ENCODE data around the gene CPEB4. TPM values are rescaled to one million over a fixed set of nuclear protein-coding genes. Genes with fewer than 3 reads are reported as not detected.

CPEB4 gene
- total RNA-seq, 1 donor from 2014 or later = 31.9 TPM

GRCh38 chr5:173950829-173951228 lies 62.7 kb downstream of the CPEB4 start:
- H3K36me3 ChIP-seq = peaks cover 0 to 65% of the 10 kb centered on the region in 2 donors
- no peak overlapping the region for H3K27ac ChIP-seq
- DNase-seq (ENCODE audit: extremely low spot score in 2 of 2) = no peak
- H3K4me3 ChIP-seq = no peak overlapping the region
- H3K9me3 ChIP-seq = no peaks in the 10 kb centered on the region
- peaks cover 5% of the 10 kb centered on the region for H3K4me1 ChIP-seq
- TF ChIP-seq POLR2AphosphoS5 (IDR thresholded peaks at IDR 0.05; ENCODE audit: insufficient read depth in 1 of 2, low read depth in 1 of 2) (no peak), POLR2A (IDR thresholded peaks at IDR 0.05) (no peak)
- TF ChIP-seq, protein P1, sequence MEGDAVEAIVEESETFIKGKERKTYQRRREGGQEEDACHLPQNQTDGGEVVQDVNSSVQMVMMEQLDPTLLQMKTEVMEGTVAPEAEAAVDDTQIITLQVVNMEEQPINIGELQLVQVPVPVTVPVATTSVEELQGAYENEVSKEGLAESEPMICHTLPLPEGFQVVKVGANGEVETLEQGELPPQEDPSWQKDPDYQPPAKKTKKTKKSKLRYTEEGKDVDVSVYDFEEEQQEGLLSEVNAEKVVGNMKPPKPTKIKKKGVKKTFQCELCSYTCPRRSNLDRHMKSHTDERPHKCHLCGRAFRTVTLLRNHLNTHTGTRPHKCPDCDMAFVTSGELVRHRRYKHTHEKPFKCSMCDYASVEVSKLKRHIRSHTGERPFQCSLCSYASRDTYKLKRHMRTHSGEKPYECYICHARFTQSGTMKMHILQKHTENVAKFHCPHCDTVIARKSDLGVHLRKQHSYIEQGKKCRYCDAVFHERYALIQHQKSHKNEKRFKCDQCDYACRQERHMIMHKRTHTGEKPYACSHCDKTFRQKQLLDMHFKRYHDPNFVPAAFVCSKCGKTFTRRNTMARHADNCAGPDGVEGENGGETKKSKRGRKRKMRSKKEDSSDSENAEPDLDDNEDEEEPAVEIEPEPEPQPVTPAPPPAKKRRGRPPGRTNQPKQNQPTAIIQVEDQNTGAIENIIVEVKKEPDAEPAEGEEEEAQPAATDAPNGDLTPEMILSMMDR (IDR thresholded peaks at IDR 0.05) = no peak
- intact Hi-C loops (cut with DNase I) = no loop called here
- H3K27me3 ChIP-seq = no peaks in the 10 kb centered on the region

DNA sequence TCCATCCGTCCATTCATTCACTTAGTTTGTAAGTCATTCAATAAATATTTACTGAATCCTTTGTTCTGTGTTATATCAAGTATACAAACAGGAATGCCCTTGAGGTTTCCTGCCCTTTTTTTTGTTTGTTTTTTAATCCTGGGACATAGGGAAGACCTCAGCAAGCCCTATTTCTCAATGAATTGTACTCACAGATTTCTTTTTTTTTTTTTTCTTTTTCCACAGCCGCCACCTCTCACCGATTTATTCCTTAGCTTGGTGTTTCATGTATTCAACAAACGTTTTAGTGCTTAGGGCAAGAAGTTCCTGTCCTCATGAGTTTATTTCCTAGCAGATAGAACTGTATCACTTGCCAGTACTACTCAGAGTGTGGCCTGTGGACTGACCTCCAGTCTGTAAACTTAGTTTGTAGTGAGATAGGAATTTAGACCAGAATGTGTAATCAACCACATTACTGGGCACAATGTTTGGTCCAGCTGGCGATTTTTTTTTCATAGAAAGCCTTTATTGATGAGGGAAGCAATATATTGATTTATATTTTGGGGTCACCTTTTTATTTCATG lies 65.5 kb downstream of the CPEB4 start:
- peaks cover 5% of the 10 kb centered on the region for H3K4me1 ChIP-seq
- H3K4me3 ChIP-seq = no peak overlapping the region
- H3K36me3 ChIP-seq = peaks cover 0 to 55% of the 10 kb centered on the region in 2 donors
- H3K27me3 ChIP-seq = no peaks in the 10 kb centered on the region
- no peak overlapping the region for H3K27ac ChIP-seq
- no peak for DNase-seq (ENCODE audit: extremely low spot score in 2 of 2)
- H3K9me3 ChIP-seq = no peaks in the 10 kb centered on the region
- TF ChIP-seq POLR2A (IDR thresholded peaks at IDR 0.05) (no peak), POLR2AphosphoS5 (IDR thresholded peaks at IDR 0.05; ENCODE audit: insufficient read depth in 1 of 2, low read depth in 1 of 2) (no peak)
- TF ChIP-seq, protein P1 (IDR thresholded peaks at IDR 0.05) = no peak
- intact Hi-C loops (cut with DNase I) = no loop called here

- Histone ChIP-seq H3K9me3 (no peaks in the 10 kb centered on the region), H3K36me3 (peaks cover 0 to 53% of the 10 kb centered on the region in 2 donors), H3K27me3 (no peaks in the 10 kb centered on the region), H3K4me1 (peaks cover 5% of the 10 kb centered on the region), H3K27ac (peak overlapping the region; percentile 52), H3K4me3 (no peak overlapping the region)
- DNase-seq (ENCODE audit: extremely low spot score in 2 of 2) = no peak
- intact Hi-C loops (cut with DNase I) = no loop called here
- no peak for TF ChIP-seq POLR2AphosphoS5 (IDR thresholded peaks at IDR 0.05; ENCODE audit: insufficient read depth in 1 of 2, low read depth in 1 of 2)
- TF ChIP-seq, protein P1 (IDR thresholded peaks at IDR 0.05) = no peak
- no peak for TF ChIP-seq POLR2A (IDR thresholded peaks at IDR 0.05)
Observed at GRCh38 chr5:173954671-173955521, 66.7 kb downstream of the CPEB4 start.

- TF ChIP-seq POLR2AphosphoS5 (IDR thresholded peaks at IDR 0.05; ENCODE audit: insufficient read depth in 1 of 2, low read depth in 1 of 2) = no peak
- TF ChIP-seq POLR2A (IDR thresholded peaks at IDR 0.05) = no peak
- TF ChIP-seq, protein P1 (IDR thresholded peaks at IDR 0.05) = no peak
- DNase-seq (ENCODE audit: extremely low spot score in 2 of 2) = no peak
Observed at GRCh38 chr5:173960986-173961385, 72.8 kb downstream of the CPEB4 start.

GRCh38 chr5:173961418-173961817 lies 73.3 kb downstream of the CPEB4 start:
- no peak for DNase-seq (ENCODE audit: extremely low spot score in 2 of 2)
- intact Hi-C loops (cut with DNase I) = no loop called here
- H3K4me1 ChIP-seq = peaks cover 7% of the 10 kb centered on the region
- no peak overlapping the region for H3K27ac ChIP-seq
- TF ChIP-seq POLR2AphosphoS5 (IDR thresholded peaks at IDR 0.05; ENCODE audit: insufficient read depth in 1 of 2, low read depth in 1 of 2) = no peak
- no peak for TF ChIP-seq POLR2A (IDR thresholded peaks at IDR 0.05)
- TF ChIP-seq, protein P1 (IDR thresholded peaks at IDR 0.05) = no peak
- H3K9me3 ChIP-seq = no peaks in the 10 kb centered on the region
- H3K36me3 ChIP-seq = no peaks in the 10 kb centered on the region
- no peaks in the 10 kb centered on the region for H3K27me3 ChIP-seq
- H3K4me3 ChIP-seq = no peak overlapping the region

More at GRCh38 chr5:173960986-173961385, 72.8 kb downstream of the CPEB4 start:
- H3K27ac ChIP-seq = no peak overlapping the region
- no peak overlapping the region for H3K4me3 ChIP-seq
- intact Hi-C loops (cut with DNase I) = no loop called here
- no peaks in the 10 kb centered on the region for H3K27me3 ChIP-seq
- H3K4me1 ChIP-seq = peaks cover 7% of the 10 kb centered on the region
- no peaks in the 10 kb centered on the region for H3K36me3 ChIP-seq
- no peaks in the 10 kb centered on the region for H3K9me3 ChIP-seq

Measured in vagina (tissue), 2 donors.